ENCODE measurements around the gene ANKRD29.
"Not testable (repeated sequence)": the region's sequence is repeated elsewhere in the genome, so short reads cannot be mapped to it uniquely, and the experiment has no call there.

The ANKRD29 gene

GRCh38 chr18:23568281-23569138 is 94.2 kb downstream of the ANKRD29 start:
- no peak for TF ChIP-seq CTCF (conservative IDR thresholded peaks at IDR 0.05; ENCODE audit: control insufficient read depth, insufficient read depth, low read depth, low read length)
- no peak for DNase-seq (ENCODE audit: low read depth)
- H3K4me3 ChIP-seq (ENCODE audit: control insufficient read depth, low read depth, low read length): no peak overlapping the region

- DNase-seq (ENCODE audit: low read depth): no peak
- no peak for TF ChIP-seq CTCF (conservative IDR thresholded peaks at IDR 0.05; ENCODE audit: control insufficient read depth, insufficient read depth, low read depth, low read length)
- no peak overlapping the region for H3K4me3 ChIP-seq (ENCODE audit: control insufficient read depth, low read depth, low read length)
Observed at GRCh38 chr18:23567671-23568070, 95.0 kb downstream of the ANKRD29 start.

GRCh38 chr18:23565916-23566547 is 96.7 kb downstream of the ANKRD29 start:
- H3K4me3 ChIP-seq (ENCODE audit: control insufficient read depth, low read depth, low read length): no peak overlapping the region
- DNase-seq (ENCODE audit: low read depth): peak; percentile 18
- TF ChIP-seq CTCF (conservative IDR thresholded peaks at IDR 0.05; ENCODE audit: control insufficient read depth, insufficient read depth, low read depth, low read length): no peak

- no peak for TF ChIP-seq CTCF (conservative IDR thresholded peaks at IDR 0.05; ENCODE audit: control insufficient read depth, insufficient read depth, low read depth, low read length)
- peak; percentile 87 for DNase-seq (ENCODE audit: low read depth)
- no peak overlapping the region for H3K4me3 ChIP-seq (ENCODE audit: control insufficient read depth, low read depth, low read length)
Observed at GRCh38 chr18:23563377-23564043, 99.2 kb downstream of the ANKRD29 start.

- TF ChIP-seq CTCF (conservative IDR thresholded peaks at IDR 0.05; ENCODE audit: control insufficient read depth, insufficient read depth, low read depth, low read length): no peak
- no peak overlapping the region for H3K4me3 ChIP-seq (ENCODE audit: control insufficient read depth, low read depth, low read length)
- DNase-seq (ENCODE audit: low read depth): no peak
Observed at GRCh38 chr18:23560186-23560585, 102.5 kb downstream of the ANKRD29 start.

- H3K4me3 ChIP-seq (ENCODE audit: control insufficient read depth, low read depth, low read length); DNase-seq (ENCODE audit: low read depth): not testable (repeated sequence)
Observed at GRCh38 chr18:23557511-23557910, 105.2 kb downstream of the ANKRD29 start.
